H9 (cell line): ENCODE measurements around the gene PREX1. TPM values are rescaled to one million over a fixed set of nuclear protein-coding genes. Genes with fewer than 3 reads are reported as not detected.

Source experiments
- DNase-seq: peaks from one replicate; pipeline ENCODE4 v3.0.0-alpha.2; 2017
- H2AFZ ChIP-seq: one replicate; pipeline ENCODE4 v1.6.1; 2013; ENCODE audit warnings: mild to moderate bottlenecking, low read length, control low read depth, moderate library complexity
- H2AK5ac ChIP-seq: 2 replicates; pipeline ENCODE4 v1.6.1; 2013; ENCODE audit warnings: low read length, control low read depth, mixed read lengths; ENCODE audit not compliant: insufficient read length
- H2BK120ac ChIP-seq: one replicate; pipeline ENCODE4 v1.6.1; 2013; ENCODE audit warnings: low read depth, mild to moderate bottlenecking, low read length, control low read depth, inconsistent platforms; ENCODE audit not compliant: poor library complexity, severe bottlenecking
- H2BK12ac ChIP-seq: 2 replicates; pipeline ENCODE4 v1.6.1; 2013; ENCODE audit warnings: low read length, control low read depth, mixed read lengths, low read depth; ENCODE audit not compliant: insufficient read length
- H2BK15ac ChIP-seq: 2 replicates; pipeline ENCODE4 v1.6.1; 2013; ENCODE audit warnings: low read depth, low read length, control low read depth
- H2BK20ac ChIP-seq: one replicate; pipeline ENCODE4 v1.6.1; 2013; ENCODE audit warnings: low read depth, mild to moderate bottlenecking, low read length, control low read depth, inconsistent platforms; ENCODE audit not compliant: poor library complexity, severe bottlenecking
- H2BK5ac ChIP-seq: 2 replicates; pipeline ENCODE4 v1.6.1; 2013; ENCODE audit warnings: low read length, control low read depth, mixed read lengths; ENCODE audit not compliant: insufficient read length
- H3K14ac ChIP-seq: 2 replicates; pipeline ENCODE4 v1.6.1; 2013; ENCODE audit warnings: low read length, control low read depth; ENCODE audit not compliant: insufficient read depth
- H3K18ac ChIP-seq: 2 replicates; pipeline ENCODE4 v1.6.1; 2013; ENCODE audit warnings: low read depth, mild to moderate bottlenecking, mixed read lengths, low read length, control low read depth; ENCODE audit not compliant: insufficient read length
- H3K23ac ChIP-seq: 2 replicates; pipeline ENCODE4 v1.6.1; 2013; ENCODE audit warnings: low read length, control low read depth, mixed read lengths, low read depth; ENCODE audit not compliant: insufficient read length
- H3K23me2 ChIP-seq: 2 replicates; pipeline ENCODE4 v1.6.1; 2013; ENCODE audit warnings: low read depth, mild to moderate bottlenecking, mixed read lengths, low read length, control low read depth; ENCODE audit not compliant: insufficient read length, poor library complexity, severe bottlenecking
- H3K27ac ChIP-seq: 2 replicates; pipeline ENCODE4 v1.5.1; 2013; ENCODE audit warnings: low read length, control low read depth, mixed read lengths, low read depth; ENCODE audit not compliant: insufficient read length
- H3K27me3 ChIP-seq: 2 replicates; pipeline ENCODE4 v1.6.1; 2013; ENCODE audit warnings: low read length, control low read depth, inconsistent platforms; ENCODE audit not compliant: insufficient read depth
- H3K4ac ChIP-seq: 2 replicates; pipeline ENCODE4 v1.6.1; 2013; ENCODE audit warnings: low read depth, mild to moderate bottlenecking, control low read depth, inconsistent platforms, low read length, moderate library complexity
- H3K4me1 ChIP-seq: 2 replicates; pipeline ENCODE4 v1.6.1; 2013; ENCODE audit warnings: low read length, control low read depth, inconsistent platforms; ENCODE audit not compliant: insufficient read depth
- H3K4me2 ChIP-seq: 2 replicates; pipeline ENCODE4 v1.6.1; 2013; ENCODE audit warnings: low read length, control low read depth, mixed read lengths; ENCODE audit not compliant: insufficient read length, insufficient read depth
- H3K56ac ChIP-seq: 2 replicates; pipeline ENCODE4 v1.6.1; 2013; ENCODE audit warnings: low read depth, mild to moderate bottlenecking, mixed read lengths, low read length, control low read depth; ENCODE audit not compliant: insufficient read length
- H3K79me1 ChIP-seq: 2 replicates; pipeline ENCODE4 v1.6.1; 2013; ENCODE audit warnings: low read depth, mild to moderate bottlenecking, moderate library complexity, low read length, control low read depth, inconsistent platforms; ENCODE audit not compliant: insufficient read depth, poor library complexity, severe bottlenecking
- H3K79me2 ChIP-seq: 2 replicates; pipeline ENCODE4 v1.6.1; 2013; ENCODE audit warnings: low read length, control low read depth, inconsistent platforms; ENCODE audit not compliant: insufficient read depth
- H3K9ac ChIP-seq: 2 replicates; pipeline ENCODE4 v1.6.1; 2013; ENCODE audit warnings: low read length, control low read depth, mixed read lengths; ENCODE audit not compliant: insufficient read length; ENCODE audit errors: extremely low read depth
- H3K9me3 ChIP-seq: one replicate; pipeline ENCODE4 v1.6.1; 2013; ENCODE audit warnings: low read depth, low read length, inconsistent platforms; ENCODE audit not compliant: control insufficient read depth
- H3T11ph ChIP-seq: one replicate; pipeline ENCODE4 v1.6.1; 2013; ENCODE audit warnings: mild to moderate bottlenecking, low read length, control low read depth, inconsistent platforms
- H4K20me1 ChIP-seq: one replicate; pipeline ENCODE4 v1.6.1; 2013; ENCODE audit not compliant: control insufficient read depth, insufficient read length, insufficient read depth
- H4K5ac ChIP-seq: 2 replicates; pipeline ENCODE4 v1.6.1; 2013; ENCODE audit warnings: low read depth, mild to moderate bottlenecking, mixed read lengths, low read length, control low read depth; ENCODE audit not compliant: insufficient read length
- H4K8ac ChIP-seq: replicated peaks from 2 replicates; pipeline ENCODE4 v1.6.1; 2013; ENCODE audit warnings: low read length, control low read depth, mixed read lengths, low read depth; ENCODE audit not compliant: insufficient read length
- H4K91ac ChIP-seq: 2 replicates; pipeline ENCODE4 v1.6.1; 2013; ENCODE audit warnings: low read depth, mild to moderate bottlenecking, moderate library complexity, mixed read lengths, low read length, control low read depth; ENCODE audit not compliant: insufficient read length
- H3K27ac Mint-ChIP-seq, 3 experiments: 2 replicates in 2 of 3; 3 replicates in 1 of 3; pipeline ENCODE4 v1.8.0; 2020 to 2021; ENCODE audit warnings: mixed read lengths in 3 of 3, mild to moderate bottlenecking in 1 of 3, moderate library complexity in 1 of 3
- H3K27me3 Mint-ChIP-seq: 2 replicates; pipeline ENCODE4 v1.8.0; 2021; ENCODE audit warnings: low read depth, mild to moderate bottlenecking, moderate library complexity, mixed read lengths
- H3K36me3 Mint-ChIP-seq, 3 experiments: 2 replicates in 2 of 3; 3 replicates in 1 of 3; pipeline ENCODE4 v1.8.0; 2020 to 2021; ENCODE audit warnings: low read depth in 3 of 3, mixed read lengths in 3 of 3; ENCODE audit not compliant: insufficient read depth in 1 of 3
- H3K4me1 Mint-ChIP-seq, 2 experiments: 2 replicates each; pipeline ENCODE4 v1.8.0; 2020; ENCODE audit warnings: mixed read lengths in 2 of 2
- H3K4me3 Mint-ChIP-seq, 2 experiments: 2 replicates in 1 of 2; 3 replicates in 1 of 2; pipeline ENCODE4 v1.8.0; 2020 to 2021; ENCODE audit warnings: mild to moderate bottlenecking in 2 of 2, mixed read lengths in 2 of 2, moderate library complexity in 1 of 2
- H3K9me3 Mint-ChIP-seq, 2 experiments: 2 replicates in 1 of 2; 3 replicates in 1 of 2; pipeline ENCODE4 v1.8.0; 2020; ENCODE audit warnings: mild to moderate bottlenecking in 2 of 2, mixed read lengths in 2 of 2, moderate library complexity in 1 of 2
- CTCF ChIP-seq: fragments of 200-600 bp; sonication (generic); conservative IDR thresholded peaks from 3 replicates; pipeline ENCODE4 v1.8.0; 2021; ENCODE audit warnings: antibody characterized with exemption, mild to moderate bottlenecking
- WGBS: extraction: QIAGEN DNeasy Blood & Tissue Kit; methylation state at CpG from one replicate; pipeline ENCODE4 v1.1.7; 2013; ENCODE audit warnings: missing lambda C conversion rate, low lambda C conversion rate, mixed read lengths; ENCODE audit not compliant: insufficient read length; ENCODE audit errors: extremely low coverage; 5-methylcytosine and 5-hydroxymethylcytosine counted together
- total RNA-seq: library from RNA; stranded (reverse); gene quantifications from 2 replicates; pipeline ENCODE4 v1.2.1, GENCODE V29; 2021

The PREX1 gene
- total RNA-seq, 1 experiment from 2014 or later = 6.6 TPM

- Histone ChIP-seq H4K20me1 (peaks cover 2% of the 10 kb centered on the region), H3K14ac (no peak overlapping the region), H3K9ac (no peak overlapping the region), H3K4me2 (no peak overlapping the region), H4K5ac (no peak overlapping the region), H3K79me2 (no peaks in the 10 kb centered on the region), H3K9me3 (no peaks in the 10 kb centered on the region), H3K18ac (no peak overlapping the region), H3K4ac (no peak overlapping the region), H3K27me3 (no peaks in the 10 kb centered on the region), H3K79me1 (no peaks in the 10 kb centered on the region), H2AFZ (no peak overlapping the region), H2BK5ac (no peak overlapping the region), H2AK5ac (no peak overlapping the region), H3K23ac (no peak overlapping the region), H3K27ac (no peak overlapping the region), H4K8ac (no peak overlapping the region), H2BK12ac (no peak overlapping the region), H2BK15ac (no peak overlapping the region), H3T11ph (no peak overlapping the region), H4K91ac (no peak overlapping the region), H3K4me1 (no peaks in the 10 kb centered on the region), H3K56ac (no peak overlapping the region), H2BK20ac (no peak overlapping the region), H2BK120ac (no peak overlapping the region), H3K23me2 (no peaks in the 10 kb centered on the region)
- Mint-ChIP-seq H3K4me1 (peaks cover 4% of the 10 kb centered on the region in 2 experiments; a peak in 2 of 4 replicates), H3K27ac (peak overlapping the region in 1 of 3 experiments; percentile 91; a peak in 3 of 7 replicates), H3K36me3 (peaks cover 0 to 10% (median 8%) of the 10 kb centered on the region in 3 experiments; a peak in 5 of 7 replicates), H3K4me3 (no peak overlapping the region; a peak in 1 of 5 replicates), H3K9me3 (peaks cover 4 to 7% of the 10 kb centered on the region in 2 experiments; a peak in 3 of 5 replicates), H3K27me3 (no peaks in the 10 kb centered on the region; the same call in 1 of the 2 replicates)
- WGBS = no CpG with 5 or more reads among the region's 15 CpGs
- TF ChIP-seq CTCF = peak; percentile 73
- peak; percentile 77 for DNase-seq
Measured at GRCh38 chr20:48656661-48657211, 171.1 kb downstream of the PREX1 start.
